ENCODE results near the gene TBC1D24.

The TBC1D24 gene

DNA sequence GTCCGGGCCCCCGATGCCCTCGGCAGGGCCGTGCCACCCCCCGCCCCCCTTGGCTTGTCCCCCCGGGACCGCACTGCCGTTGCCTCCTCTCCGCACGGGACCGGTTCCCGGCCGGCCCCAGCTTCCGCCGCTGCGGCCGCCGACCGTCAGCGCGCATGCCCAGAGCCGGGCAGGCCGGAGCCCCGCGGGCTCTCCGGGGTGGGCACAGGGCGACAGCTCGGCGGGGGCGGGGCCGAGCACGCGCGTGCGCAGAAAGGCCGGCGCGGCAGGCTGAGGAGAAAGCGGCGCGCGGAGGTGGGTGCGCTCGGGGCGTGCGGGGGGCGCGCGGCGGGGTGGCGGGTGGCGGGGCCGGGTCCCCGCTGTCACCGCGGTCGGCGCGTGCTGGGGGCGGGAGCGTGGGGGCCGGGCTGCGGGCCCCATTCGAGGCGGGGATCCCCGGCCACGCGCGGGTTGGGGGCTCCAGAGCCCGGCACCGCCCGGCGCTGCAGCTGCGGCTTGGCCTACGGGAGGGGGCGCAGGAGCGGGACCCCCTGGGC, at the start of gene TBC1D24:
Gene TBC1D24, plus strand, starts transcription at position 251 of the 536 bp plus-strand sequence. CDS start 21,022 bp downstream, outside the sequence.
- peak within 1 kb of the TSS; percentile 61 to 83 for H3K4me3 ChIP-seq (ENCODE audit: low read depth in 1 of 2, low read length in 2 of 2)
- H3K27me3 ChIP-seq (ENCODE audit: control insufficient read depth in 1 of 2, insufficient read depth in 2 of 2, low read length in 2 of 2), result peaks cover 9 to 37% of the 10 kb centered on the region in 2 donors
- H3K36me3 ChIP-seq (ENCODE audit: insufficient read depth, low read length), result no peaks in the 10 kb centered on the region
- H3K27ac ChIP-seq (ENCODE audit: low read depth, low read length), result peak within 1 kb of the TSS; percentile 78
- peaks cover 6% of the 10 kb centered on the region for H3K4me1 ChIP-seq (ENCODE audit: insufficient read depth, low read length)
- peak within 1 kb of the TSS; percentile 33 for H3K9ac ChIP-seq (ENCODE audit: low read length)
- H3K9me3 ChIP-seq (ENCODE audit: low read length), result no peaks in the 10 kb centered on the region

GRCh38 chr16:2425825-2426430, 49.0 kb upstream of the TBC1D24 start:
- H3K9me3 ChIP-seq (ENCODE audit: low read length), result no peaks in the 10 kb centered on the region
- no peak overlapping the region for H3K9ac ChIP-seq (ENCODE audit: low read length)
- no peak overlapping the region for H3K4me3 ChIP-seq (ENCODE audit: low read depth in 1 of 2, low read length in 2 of 2)
- H3K4me1 ChIP-seq (ENCODE audit: insufficient read depth, low read length), result peaks cover 13% of the 10 kb centered on the region
- H3K36me3 ChIP-seq (ENCODE audit: insufficient read depth, low read length), result no peaks in the 10 kb centered on the region
- no peak overlapping the region for H3K27ac ChIP-seq (ENCODE audit: low read depth, low read length)
- H3K27me3 ChIP-seq (ENCODE audit: control insufficient read depth in 1 of 2, insufficient read depth in 2 of 2, low read length in 2 of 2), result no peaks in the 10 kb centered on the region

- Histone ChIP-seq H3K36me3 (ENCODE audit: insufficient read depth, low read length) (no peaks in the 10 kb centered on the region), H3K27me3 (ENCODE audit: control insufficient read depth in 1 of 2, insufficient read depth in 2 of 2, low read length in 2 of 2) (no peaks in the 10 kb centered on the region), H3K9ac (ENCODE audit: low read length) (no peak overlapping the region)
Observed at GRCh38 chr16:2426941-2427361, 48.0 kb upstream of the TBC1D24 start.

DNA sequence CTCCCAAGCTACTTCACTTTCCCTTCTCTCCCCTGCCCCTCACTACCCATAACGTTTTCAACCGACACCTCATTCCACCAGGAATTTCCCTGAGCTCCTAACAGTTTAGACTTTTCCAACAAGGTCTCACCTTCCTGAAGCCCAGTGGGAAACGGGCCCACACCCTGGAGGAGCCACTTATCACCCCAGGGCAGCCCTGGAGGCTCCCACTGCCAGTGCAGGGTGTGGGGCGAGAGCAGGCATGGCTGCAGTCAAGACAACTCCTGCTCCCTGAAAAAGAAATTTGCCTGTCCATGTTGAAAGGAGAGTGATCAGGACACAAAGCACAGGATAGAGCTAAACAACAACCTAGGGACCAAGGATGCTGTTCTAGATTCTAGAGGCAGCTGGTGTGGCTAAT, 47.4 kb upstream of the TBC1D24 start:
- no peaks in the 10 kb centered on the region for H3K36me3 ChIP-seq (ENCODE audit: insufficient read depth, low read length)
- H3K4me1 ChIP-seq (ENCODE audit: insufficient read depth, low read length), result peaks cover 14% of the 10 kb centered on the region
- no peaks in the 10 kb centered on the region for H3K27me3 ChIP-seq (ENCODE audit: control insufficient read depth in 1 of 2, insufficient read depth in 2 of 2, low read length in 2 of 2)
- no peak overlapping the region for H3K4me3 ChIP-seq (ENCODE audit: low read depth in 1 of 2, low read length in 2 of 2)
- no peak overlapping the region for H3K27ac ChIP-seq (ENCODE audit: low read depth, low read length)
- no peak overlapping the region for H3K9ac ChIP-seq (ENCODE audit: low read length)
- no peaks in the 10 kb centered on the region for H3K9me3 ChIP-seq (ENCODE audit: low read length)

More at GRCh38 chr16:2426941-2427361, 48.0 kb upstream of the TBC1D24 start:
- Histone ChIP-seq H3K4me1 (ENCODE audit: insufficient read depth, low read length) (peaks cover 14% of the 10 kb centered on the region), H3K4me3 (ENCODE audit: low read depth in 1 of 2, low read length in 2 of 2) (no peak overlapping the region), H3K27ac (ENCODE audit: low read depth, low read length) (no peak overlapping the region), H3K9me3 (ENCODE audit: low read length) (no peaks in the 10 kb centered on the region)

- Histone ChIP-seq H3K4me1 (ENCODE audit: insufficient read depth, low read length) (peaks cover 14% of the 10 kb centered on the region), H3K27me3 (ENCODE audit: control insufficient read depth in 1 of 2, insufficient read depth in 2 of 2, low read length in 2 of 2) (no peaks in the 10 kb centered on the region), H3K4me3 (ENCODE audit: low read depth in 1 of 2, low read length in 2 of 2) (peak overlapping the region; percentile 71 to 91), H3K9ac (ENCODE audit: low read length) (no peak overlapping the region), H3K27ac (ENCODE audit: low read depth, low read length) (peak overlapping the region; percentile 63), H3K36me3 (ENCODE audit: insufficient read depth, low read length) (peaks cover 4% of the 10 kb centered on the region), H3K9me3 (ENCODE audit: low read length) (no peaks in the 10 kb centered on the region)
Observed at GRCh38 chr16:2428051-2428783, 46.7 kb upstream of the TBC1D24 start.

- H3K27ac ChIP-seq (ENCODE audit: low read depth, low read length), result peak overlapping the region; percentile 63
- no peak overlapping the region for H3K9ac ChIP-seq (ENCODE audit: low read length)
- H3K27me3 ChIP-seq (ENCODE audit: control insufficient read depth in 1 of 2, insufficient read depth in 2 of 2, low read length in 2 of 2), result no peaks in the 10 kb centered on the region
- H3K4me1 ChIP-seq (ENCODE audit: insufficient read depth, low read length), result peaks cover 14% of the 10 kb centered on the region
- peaks cover 5% of the 10 kb centered on the region for H3K36me3 ChIP-seq (ENCODE audit: insufficient read depth, low read length)
- no peaks in the 10 kb centered on the region for H3K9me3 ChIP-seq (ENCODE audit: low read length)
- H3K4me3 ChIP-seq (ENCODE audit: low read depth in 1 of 2, low read length in 2 of 2), result peak overlapping the region; percentile 71 to 91
Observed at GRCh38 chr16:2428784-2429033, 46.2 kb upstream of the TBC1D24 start.

DNA sequence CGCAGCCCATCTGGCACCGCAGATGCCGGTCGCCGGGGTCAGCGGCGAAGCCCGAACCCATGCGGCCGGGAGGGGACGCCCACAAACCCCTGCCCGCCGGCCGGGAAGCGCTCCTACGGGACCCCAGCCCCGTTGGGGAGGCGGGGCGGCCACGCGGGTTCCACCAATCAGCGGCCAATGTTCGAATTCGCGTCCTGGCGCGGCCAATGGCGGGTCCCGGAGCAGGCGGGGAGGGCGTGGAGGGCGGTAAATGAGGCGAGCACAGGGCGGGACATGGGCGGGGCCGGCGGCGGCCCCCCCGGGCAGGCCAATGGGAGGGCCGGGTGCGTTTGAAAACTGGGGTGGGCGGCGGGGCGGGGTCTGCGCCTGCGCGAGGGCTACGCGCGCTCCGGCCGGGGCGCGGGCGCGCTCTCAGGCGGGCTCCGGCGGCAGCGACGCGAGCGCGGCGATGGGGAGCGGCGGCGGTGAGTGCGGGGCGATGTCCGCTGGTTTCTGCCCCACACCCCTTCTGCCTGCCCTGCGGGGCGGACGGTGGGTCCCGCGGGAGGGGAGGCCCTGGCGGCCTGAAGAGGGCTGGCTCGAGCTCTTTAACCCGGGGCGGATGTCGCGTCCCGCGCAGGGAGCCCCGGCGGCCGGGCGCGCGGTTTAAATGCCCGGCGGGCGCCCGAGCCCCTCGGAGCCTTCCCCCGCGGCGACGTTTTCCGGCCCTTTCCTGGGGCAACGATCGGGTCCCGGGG, 45.7 kb upstream of the TBC1D24 start, which contains the start of gene CCNF:
Gene CCNF, plus strand, starts transcription at position 414 of the 737 bp plus-strand sequence. Its CDS starts 35 bp downstream, at position 449.
- peaks cover 14% of the 10 kb centered on the region for H3K4me1 ChIP-seq (ENCODE audit: insufficient read depth, low read length)
- peaks cover 5% of the 10 kb centered on the region for H3K36me3 ChIP-seq (ENCODE audit: insufficient read depth, low read length)
- H3K9ac ChIP-seq (ENCODE audit: low read length), result no peak within 1 kb of the TSS
- peak within 1 kb of the TSS; percentile 71 to 91 for H3K4me3 ChIP-seq (ENCODE audit: low read depth in 1 of 2, low read length in 2 of 2)
- H3K27me3 ChIP-seq (ENCODE audit: control insufficient read depth in 1 of 2, insufficient read depth in 2 of 2, low read length in 2 of 2), result no peaks in the 10 kb centered on the region
- peak within 1 kb of the TSS; percentile 63 for H3K27ac ChIP-seq (ENCODE audit: low read depth, low read length)
- no peaks in the 10 kb centered on the region for H3K9me3 ChIP-seq (ENCODE audit: low read length)

DNA sequence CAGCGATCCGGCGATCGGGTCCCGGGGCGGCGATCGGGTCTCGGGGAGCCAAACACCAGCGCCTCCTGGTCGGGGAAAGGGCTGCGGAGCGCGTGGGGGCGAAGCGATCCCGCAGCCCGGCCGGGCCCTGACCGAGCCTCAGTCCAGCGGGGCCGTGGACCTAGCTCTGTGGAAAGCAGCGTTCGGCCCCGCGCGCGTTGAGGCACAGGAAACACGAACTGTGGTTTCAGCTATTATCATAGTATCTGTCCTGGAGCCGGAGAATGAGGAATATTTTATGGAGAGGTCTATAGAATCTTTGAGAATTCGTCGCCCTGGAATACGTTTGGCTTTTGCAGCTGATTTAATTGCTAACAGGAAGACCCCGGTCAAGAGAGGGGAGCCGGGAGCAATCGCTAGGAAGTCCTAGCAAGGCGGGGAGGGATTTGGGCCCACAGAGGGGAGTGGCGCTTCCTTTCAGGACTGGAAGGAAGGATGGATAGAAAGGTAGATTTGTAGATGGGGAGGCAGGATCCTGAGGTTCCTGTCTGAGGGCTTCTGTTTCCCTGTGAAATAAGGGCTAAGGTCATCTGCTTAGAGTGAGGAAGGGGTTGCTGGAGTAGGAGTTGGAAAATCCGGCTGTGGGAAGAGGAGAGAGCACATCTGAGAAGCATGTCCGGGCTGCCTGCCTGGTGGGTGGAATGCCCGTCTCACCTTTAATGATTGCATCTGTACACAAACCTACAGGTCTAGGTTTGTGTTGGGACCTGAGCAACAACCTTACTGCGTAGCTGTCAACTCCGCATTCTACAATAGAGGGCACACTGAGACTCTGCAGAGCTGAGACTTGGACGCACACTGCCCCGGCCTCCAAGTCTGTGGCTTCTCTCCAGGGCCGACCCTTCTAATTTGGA, 44.9 kb upstream of the TBC1D24 start:
- peaks cover 14% of the 10 kb centered on the region for H3K4me1 ChIP-seq (ENCODE audit: insufficient read depth, low read length)
- H3K27ac ChIP-seq (ENCODE audit: low read depth, low read length), result peak overlapping the region; percentile 48
- H3K9me3 ChIP-seq (ENCODE audit: low read length), result no peaks in the 10 kb centered on the region
- peaks cover 5% of the 10 kb centered on the region for H3K36me3 ChIP-seq (ENCODE audit: insufficient read depth, low read length)
- no peak overlapping the region for H3K9ac ChIP-seq (ENCODE audit: low read length)
- peak overlapping the region; percentile 67 to 71 for H3K4me3 ChIP-seq (ENCODE audit: low read depth in 1 of 2, low read length in 2 of 2)
- H3K27me3 ChIP-seq (ENCODE audit: control insufficient read depth in 1 of 2, insufficient read depth in 2 of 2, low read length in 2 of 2), result no peaks in the 10 kb centered on the region

DNA sequence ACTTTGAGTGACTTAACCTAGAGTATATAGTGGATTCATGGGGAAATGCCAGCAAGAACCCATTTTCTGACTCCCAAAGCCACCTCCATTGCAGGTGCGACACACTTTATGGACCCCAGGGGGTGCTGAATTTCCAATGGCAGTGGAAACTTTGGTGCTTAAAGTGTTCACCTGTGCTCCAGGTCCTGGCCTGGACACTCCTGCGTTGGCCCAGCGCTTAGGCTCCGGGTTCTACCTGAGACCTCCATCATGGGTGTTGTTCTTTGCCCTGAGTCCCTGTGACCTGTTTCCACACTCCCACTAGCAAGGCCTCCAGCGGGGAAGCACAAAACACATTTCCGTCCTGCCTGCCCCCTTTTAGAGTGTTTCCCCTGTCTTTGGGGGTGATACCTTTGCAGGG, 42.6 kb upstream of the TBC1D24 start:
- Histone ChIP-seq H3K9me3 (ENCODE audit: low read length) (no peaks in the 10 kb centered on the region), H3K4me3 (ENCODE audit: low read depth in 1 of 2, low read length in 2 of 2) (no peak overlapping the region), H3K27ac (ENCODE audit: low read depth, low read length) (no peak overlapping the region), H3K36me3 (ENCODE audit: insufficient read depth, low read length) (peaks cover 5% of the 10 kb centered on the region), H3K4me1 (ENCODE audit: insufficient read depth, low read length) (peaks cover 14% of the 10 kb centered on the region), H3K9ac (ENCODE audit: low read length) (no peak overlapping the region), H3K27me3 (ENCODE audit: control insufficient read depth in 1 of 2, insufficient read depth in 2 of 2, low read length in 2 of 2) (no peaks in the 10 kb centered on the region)

DNA sequence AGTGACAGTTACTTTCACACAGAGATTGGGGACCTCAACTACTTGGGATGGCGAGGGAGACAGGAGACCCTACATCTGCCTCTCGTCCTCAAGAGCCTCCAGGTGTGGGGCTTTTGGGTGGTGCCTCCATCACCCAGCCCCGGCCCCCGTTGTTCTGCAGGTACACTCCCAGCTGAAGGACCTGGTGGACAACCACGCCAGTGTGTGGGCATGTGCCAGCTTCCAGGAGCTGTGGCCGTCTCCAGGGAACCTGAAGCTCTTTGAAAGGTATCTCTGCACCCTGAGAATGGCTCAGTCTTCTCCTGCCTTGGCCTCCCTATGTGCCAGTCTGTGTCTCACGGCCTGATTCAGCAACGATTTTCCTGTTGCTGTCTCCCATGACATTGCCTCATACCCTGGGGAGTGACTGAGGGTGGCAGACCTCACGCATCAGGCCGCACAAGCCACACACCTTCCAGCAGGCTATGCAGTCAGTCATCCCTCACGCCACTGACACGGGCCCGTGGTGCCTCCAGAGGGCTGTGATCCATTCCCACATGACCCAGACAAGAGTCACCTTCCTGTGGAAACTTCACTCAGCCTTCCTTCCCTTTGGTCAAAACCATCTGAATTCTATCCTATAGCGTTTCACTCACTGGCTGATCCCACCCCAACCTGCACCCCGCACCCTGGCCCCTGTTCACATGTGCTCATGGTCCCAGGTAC, 42.0 kb upstream of the TBC1D24 start:
- no peaks in the 10 kb centered on the region for H3K27me3 ChIP-seq (ENCODE audit: control insufficient read depth in 1 of 2, insufficient read depth in 2 of 2, low read length in 2 of 2)
- no peaks in the 10 kb centered on the region for H3K9me3 ChIP-seq (ENCODE audit: low read length)

More for the DNA sequence above, 42.0 kb upstream of the TBC1D24 start:
- peaks cover 5% of the 10 kb centered on the region for H3K36me3 ChIP-seq (ENCODE audit: insufficient read depth, low read length)
- no peak overlapping the region for H3K4me3 ChIP-seq (ENCODE audit: low read depth in 1 of 2, low read length in 2 of 2)
- H3K4me1 ChIP-seq (ENCODE audit: insufficient read depth, low read length), result peaks cover 14% of the 10 kb centered on the region
- H3K27ac ChIP-seq (ENCODE audit: low read depth, low read length), result no peak overlapping the region
- H3K9ac ChIP-seq (ENCODE audit: low read length), result no peak overlapping the region

All from muscle layer of colon (tissue), 2 donors.